Vagina (tissue), 2 donors: ENCODE measurements around the gene CNTN5.

Experiments
- CTCF ChIP-seq, 3 experiments: fragments of 450-650 bp in 2 of 3; fragments of 200-600 bp in 1 of 3; sonication (generic) in 1 of 3; IDR thresholded peaks; one replicate each; pipeline ENCODE4 v1.5.1; 2017 to 2019; ENCODE audit warnings: antibody characterized with exemption in 3 of 3, mild to moderate bottlenecking in 2 of 3, moderate library complexity in 2 of 3
- POLR2A ChIP-seq, 2 donors: fragments of 450-650 bp; IDR thresholded peaks; one replicate each; pipeline ENCODE4 v1.6.1; 2017; ENCODE audit warnings: antibody characterized with exemption in 2 of 2, mild to moderate bottlenecking in 2 of 2, moderate library complexity in 2 of 2
- POLR2AphosphoS5 ChIP-seq, 2 donors: sonication (generic); formaldehyde crosslinking; IDR thresholded peaks; one replicate each; pipeline ENCODE4 v1.9.0; 2017; ENCODE audit warnings: antibody characterized with exemption in 2 of 2, mild to moderate bottlenecking in 2 of 2, low read depth in 1 of 2; ENCODE audit not compliant: insufficient read depth in 1 of 2

- TF ChIP-seq CTCF (IDR thresholded peaks at IDR 0.05) (no peak), POLR2A (IDR thresholded peaks at IDR 0.05) (no peak), POLR2AphosphoS5 (IDR thresholded peaks at IDR 0.05; ENCODE audit: insufficient read depth in 1 of 2, low read depth in 1 of 2) (no peak)
Observed at GRCh38 chr11:99773646-99774045, 752.9 kb downstream of the CNTN5 start.
